Pericardium fibroblast (primary cell): Measurements from ENCODE around the gene PCDHB2. TPM values are rescaled to one million over a fixed set of nuclear protein-coding genes. Genes with fewer than 3 reads are reported as not detected.

Source experiments
- total RNA-seq: library from RNA; depleted of rRNA; stranded (reverse); fragments of >200 nt; gene quantifications from 2 replicates; pipeline ENCODE4 v1.2.3, GENCODE V29; 2015

Gene PCDHB2
- 0.09 and 0.93 TPM in 2 replicates for total RNA-seq

DNA sequence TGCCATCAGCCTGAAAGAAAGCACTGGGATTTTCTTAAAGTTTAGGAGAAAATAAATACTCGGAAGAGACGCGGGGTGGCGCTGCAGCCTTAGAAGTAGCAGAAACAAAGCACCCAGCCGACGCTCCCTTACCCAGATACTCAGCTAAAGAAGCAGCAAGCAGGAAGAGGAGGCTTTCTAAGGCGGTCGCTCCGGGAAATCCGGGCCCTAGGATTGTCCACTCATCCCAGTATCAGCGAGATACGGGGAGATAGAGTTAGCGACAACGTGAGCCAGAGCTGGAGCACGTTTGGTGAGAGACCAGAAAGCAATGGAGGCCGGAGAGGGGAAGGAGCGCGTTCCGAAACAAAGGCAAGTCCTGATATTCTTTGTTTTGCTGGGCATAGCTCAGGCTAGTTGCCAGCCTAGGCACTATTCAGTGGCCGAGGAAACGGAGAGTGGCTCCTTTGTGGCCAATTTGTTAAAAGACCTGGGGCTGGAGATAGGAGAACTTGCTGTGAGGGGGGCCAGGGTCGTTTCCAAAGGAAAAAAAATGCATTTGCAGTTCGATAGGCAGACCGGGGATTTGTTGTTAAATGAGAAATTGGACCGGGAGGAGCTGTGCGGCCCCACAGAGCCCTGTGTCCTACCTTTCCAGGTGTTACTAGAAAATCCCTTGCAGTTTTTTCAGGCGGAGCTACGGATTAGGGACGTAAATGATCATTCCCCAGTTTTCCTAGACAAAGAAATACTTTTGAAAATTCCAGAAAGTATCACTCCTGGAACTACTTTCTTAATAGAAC, at the start of gene PCDHB2:
Gene PCDHB2 (plus strand): TSS at position 135 of the 782 bp plus-strand sequence. CDS start 176 bp downstream, at position 311.

DNA sequence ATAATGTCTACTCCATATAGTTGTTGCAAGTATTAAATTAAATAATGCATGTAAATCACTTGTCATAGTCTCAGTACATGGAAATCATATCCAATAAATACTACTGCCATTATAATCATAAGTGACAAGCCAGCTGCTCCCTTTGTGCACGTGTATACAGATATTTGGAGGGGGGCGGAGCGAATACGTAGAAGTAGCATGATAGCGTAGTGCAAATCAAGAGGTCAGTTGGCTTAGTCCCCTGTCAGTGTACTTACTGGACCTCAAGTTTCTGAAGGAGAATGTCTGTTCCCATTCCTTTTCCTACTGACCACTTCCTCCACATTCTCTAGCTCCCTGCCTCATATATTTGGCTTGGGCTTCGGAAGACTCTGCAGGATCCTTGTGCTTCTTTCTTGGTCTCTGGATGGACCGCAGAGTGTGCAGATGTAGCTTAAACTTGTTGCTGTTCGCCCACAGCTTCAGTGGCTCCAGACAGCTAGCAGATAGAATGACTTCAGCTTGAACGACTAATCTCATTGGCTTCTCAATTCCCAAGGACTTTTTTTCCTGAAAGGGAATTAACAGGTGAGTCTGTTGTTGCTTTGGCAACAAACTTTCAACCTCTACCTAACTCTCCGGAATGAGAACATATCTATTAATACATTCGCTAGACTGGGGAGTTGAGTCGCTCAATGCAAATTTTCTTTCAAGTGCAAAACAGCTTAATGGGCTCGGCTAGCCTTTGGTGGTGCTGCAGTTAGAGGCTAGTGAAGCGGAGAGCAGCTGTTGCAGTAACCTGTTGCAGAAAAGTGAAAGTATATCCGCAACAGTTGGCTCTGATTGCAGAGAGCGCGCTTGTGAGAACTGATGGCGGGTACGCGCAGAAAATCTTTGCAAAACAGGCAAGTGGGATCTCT, 43.5 kb upstream of the PCDHB2 start, which contains the start of gene PCDHB1:
Gene PCDHB1 (plus strand): TSS at position 753 of the 899 bp plus-strand sequence. CDS start 97 bp downstream, at position 850.

DNA sequence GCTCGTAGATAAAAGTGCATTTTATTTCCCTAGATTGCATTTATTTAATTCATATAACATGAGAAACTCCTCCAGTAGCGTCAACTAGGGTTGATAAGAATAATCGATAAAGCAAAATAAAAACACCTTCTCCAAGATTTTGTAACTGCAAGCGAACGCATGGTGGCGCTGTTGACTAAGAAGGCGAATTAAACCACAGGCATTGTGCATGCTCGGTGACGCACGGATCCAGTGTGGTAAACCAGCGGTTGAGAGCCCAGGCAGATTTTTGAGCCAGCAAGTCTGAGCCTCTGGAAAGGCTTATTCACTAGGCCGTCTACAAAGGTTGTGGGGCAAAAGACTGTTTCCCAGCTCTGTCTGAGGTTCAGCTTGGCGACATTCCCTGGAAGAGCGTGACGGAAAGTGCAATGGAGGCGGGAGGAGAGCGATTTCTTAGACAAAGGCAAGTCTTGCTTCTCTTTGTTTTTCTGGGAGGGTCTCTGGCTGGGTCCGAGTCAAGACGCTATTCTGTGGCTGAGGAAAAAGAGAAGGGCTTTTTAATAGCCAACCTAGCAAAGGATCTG, 5.9 kb downstream of the PCDHB2 start, which contains the start of gene PCDHB3:
Gene PCDHB3 (plus strand): TSS at position 231 of the 563 bp plus-strand sequence. CDS start 177 bp downstream, at position 408.

DNA sequence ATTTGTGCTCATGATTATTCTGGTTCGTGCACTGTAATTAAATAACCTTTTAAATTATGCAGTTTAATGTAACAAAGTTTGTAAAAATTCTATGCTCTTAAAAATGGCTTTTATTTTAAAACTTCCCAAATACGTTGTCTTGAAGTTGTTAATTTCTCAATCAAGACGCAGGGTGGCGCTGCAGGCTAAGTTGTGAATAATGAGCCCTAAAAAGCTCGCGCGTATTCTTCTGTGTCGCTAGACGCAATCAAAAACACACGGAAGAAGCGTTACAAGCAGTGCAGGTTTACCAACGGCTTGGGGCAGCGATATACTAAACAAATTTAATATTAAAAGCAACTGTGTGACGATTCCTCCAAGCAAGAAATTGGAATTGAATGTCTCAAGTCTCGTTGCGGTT, 27.1 kb downstream of the PCDHB2 start, which contains the start of gene PCDHB4:
Gene PCDHB4 (plus strand): TSS at position 256 of the 400 bp plus-strand sequence. CDS start 181 bp downstream, outside the sequence.

DNA sequence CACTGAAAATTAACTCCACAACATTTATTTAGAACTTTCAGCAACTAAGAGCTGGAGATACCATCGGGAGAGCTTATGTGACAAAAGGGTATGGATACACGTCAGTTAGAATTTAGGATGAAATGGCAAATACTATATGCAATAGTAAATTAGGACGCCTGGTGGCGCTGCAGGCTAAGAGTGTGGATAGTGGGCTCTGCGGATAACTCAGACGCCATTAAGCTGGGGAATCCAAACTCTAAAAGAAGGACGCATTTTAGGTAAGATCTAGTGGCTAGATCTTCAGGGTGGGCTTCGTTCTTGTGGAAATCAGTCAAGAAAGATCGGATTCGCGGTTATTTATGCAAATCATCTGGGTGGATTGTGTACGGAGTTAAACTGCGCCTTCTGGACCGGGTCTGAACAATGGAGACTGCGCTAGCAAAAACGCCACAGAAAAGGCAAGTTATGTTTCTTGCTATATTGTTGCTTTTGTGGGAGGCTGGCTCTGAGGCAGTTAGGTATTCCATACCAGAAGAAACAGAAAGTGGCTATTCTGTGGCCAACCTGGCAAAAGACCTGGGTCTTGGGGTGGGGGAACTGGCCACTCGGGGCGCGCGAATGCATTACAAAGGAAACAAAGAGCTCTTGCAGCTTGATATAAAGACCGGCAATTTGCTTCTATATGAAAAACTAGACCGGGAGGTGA, 40.8 kb downstream of the PCDHB2 start, which contains the start of gene PCDHB5:
Gene PCDHB5 (plus strand): TSS at position 177 of the 688 bp plus-strand sequence. CDS start 229 bp downstream, at position 406.

Other genes with a start within 250 kb of the PCDHB2 start
- gene PCDHA9, start 246.2 kb upstream of the PCDHB2 start, total RNA-seq = not detected in 2 replicates
- under 0.01 TPM in 2 replicates for gene PCDHA10, start 238.7 kb upstream of the PCDHB2 start, total RNA-seq
- not detected in 2 replicates for gene PCDHA11, start 225.7 kb upstream of the PCDHB2 start, total RNA-seq
- gene PCDHA12, start 219.3 kb upstream of the PCDHB2 start, total RNA-seq = not detected in 2 replicates
- gene PCDHA13, start 212.5 kb upstream of the PCDHB2 start, total RNA-seq = not detected in 2 replicates
- gene PCDHAC1, start 168.3 kb upstream of the PCDHB2 start, total RNA-seq = under 0.01 and 0.34 TPM in 2 replicates
- gene PCDHAC2, start 128.1 kb upstream of the PCDHB2 start, total RNA-seq = 0.60 and 2.6 TPM in 2 replicates
- gene PCDHB1, start 43.2 kb upstream of the PCDHB2 start, total RNA-seq = not detected in 2 replicates
- gene PCDHB3, start 5.9 kb downstream of the PCDHB2 start, total RNA-seq = 0.23 TPM in 1 of 2 replicates, not detected in the other
- gene PCDHB4, start 27.2 kb downstream of the PCDHB2 start, total RNA-seq = 0.35 and 0.94 TPM in 2 replicates
- gene PCDHB5, start 40.6 kb downstream of the PCDHB2 start, total RNA-seq = 0.34 and 2.2 TPM in 2 replicates
- gene PCDHB6, start 55.4 kb downstream of the PCDHB2 start, total RNA-seq = 0.12 TPM in 1 of 2 replicates, not detected in the other
- 0.23 and 0.34 TPM in 2 replicates for gene PCDHB7, start 78.0 kb downstream of the PCDHB2 start, total RNA-seq
- gene PCDHB8, start 83.2 kb downstream of the PCDHB2 start, total RNA-seq = not detected in 2 replicates
- gene PCDHB16, start 87.8 kb downstream of the PCDHB2 start, total RNA-seq = under 0.01 and 1.1 TPM in 2 replicates
- 0.23 and 0.43 TPM in 2 replicates for gene PCDHB9, start 92.5 kb downstream of the PCDHB2 start, total RNA-seq
- 0.12 and 0.17 TPM in 2 replicates for gene PCDHB10, start 97.7 kb downstream of the PCDHB2 start, total RNA-seq
- gene PCDHB11, start 105.0 kb downstream of the PCDHB2 start, total RNA-seq = 0.12 TPM in 1 of 2 replicates, not detected in the other
- under 0.01 and 0.26 TPM in 2 replicates for gene PCDHB12, start 114.1 kb downstream of the PCDHB2 start, total RNA-seq
- 0.35 and 0.43 TPM in 2 replicates for gene PCDHB13, start 119.3 kb downstream of the PCDHB2 start, total RNA-seq
- gene PCDHB14, start 128.7 kb downstream of the PCDHB2 start, total RNA-seq = 0.70 TPM in 1 of 2 replicates, not detected in the other
- gene PCDHB15, start 150.8 kb downstream of the PCDHB2 start, total RNA-seq = under 0.01 and 0.12 TPM in 2 replicates
- gene SLC25A2, start 209.4 kb downstream of the PCDHB2 start, total RNA-seq = not detected in 2 replicates
- 34.3 and 45.5 TPM in 2 replicates for gene TAF7, start 226.2 kb downstream of the PCDHB2 start, total RNA-seq
- 0.35 and 0.85 TPM in 2 replicates for gene PCDHGA1, start 235.9 kb downstream of the PCDHB2 start, total RNA-seq
- 2.2 and 3.5 TPM in 2 replicates for gene PCDHGA2, start 244.1 kb downstream of the PCDHB2 start, total RNA-seq
- gene PCDHGA3, start 249.2 kb downstream of the PCDHB2 start, total RNA-seq = 1.8 and 4.4 TPM in 2 replicates